Peyer's patch (tissue), 4 donors: ENCODE data around the gene ADAMTS10.

Experiments used
- POLR2A ChIP-seq, 2 donors: fragments of 450-650 bp; IDR thresholded peaks; one replicate each; pipeline ENCODE4 v1.5.1; 2017; ENCODE audit warnings: antibody characterized with exemption in 2 of 2, mild to moderate bottlenecking in 2 of 2, moderate library complexity in 2 of 2
- TF ChIP-seq, protein P1 (sequence below), 6 experiments: fragments of 450-650 bp in 4 of 6; fragments of 200-600 bp in 2 of 6; sonication (generic) in 1 of 6; IDR thresholded peaks; one replicate each; pipeline ENCODE4 v1.5.1; 2017 to 2019; ENCODE audit warnings: antibody characterized with exemption in 6 of 6, mild to moderate bottlenecking in 3 of 6, moderate library complexity in 1 of 6

DNA sequence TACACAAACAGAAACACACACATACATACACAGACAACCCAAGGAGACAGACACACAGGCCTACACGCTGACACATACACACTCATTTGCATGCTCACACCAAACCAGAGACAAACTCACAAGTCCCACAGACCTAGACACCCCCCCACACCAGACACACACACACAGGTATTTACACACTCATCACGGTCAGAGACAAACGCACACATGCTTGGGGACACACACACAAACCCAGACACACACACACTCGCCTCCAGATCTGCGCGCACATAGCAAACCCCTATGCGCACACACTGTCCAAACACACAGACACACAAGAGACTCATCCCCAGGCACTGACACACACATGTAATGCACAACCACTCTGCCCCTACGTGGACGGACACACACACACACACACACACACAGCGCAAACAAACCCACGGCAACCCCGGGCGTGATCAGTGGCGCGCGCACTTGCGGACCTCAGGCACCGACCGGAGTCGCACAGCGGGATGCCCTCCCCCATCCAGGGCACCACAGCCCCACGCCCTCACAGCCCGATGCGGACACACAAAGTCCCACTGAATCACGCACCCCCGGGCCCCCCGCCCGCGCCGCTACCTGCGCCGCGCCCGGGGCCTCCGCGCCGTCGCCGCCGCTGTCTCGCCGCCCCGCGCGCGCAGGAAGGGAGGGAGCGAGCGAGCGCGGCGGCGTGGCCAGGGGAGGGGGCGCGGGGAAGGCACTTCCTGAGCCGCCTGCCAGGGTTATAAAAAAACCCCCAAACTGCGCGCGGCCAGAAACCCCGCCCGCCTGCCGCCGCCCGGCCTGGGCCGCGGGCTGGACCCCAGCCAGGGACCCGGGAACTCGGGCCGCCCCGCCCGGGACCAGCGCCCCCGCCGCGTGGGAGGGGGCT is at the start of gene ADAMTS10:
- TF ChIP-seq, protein P1, sequence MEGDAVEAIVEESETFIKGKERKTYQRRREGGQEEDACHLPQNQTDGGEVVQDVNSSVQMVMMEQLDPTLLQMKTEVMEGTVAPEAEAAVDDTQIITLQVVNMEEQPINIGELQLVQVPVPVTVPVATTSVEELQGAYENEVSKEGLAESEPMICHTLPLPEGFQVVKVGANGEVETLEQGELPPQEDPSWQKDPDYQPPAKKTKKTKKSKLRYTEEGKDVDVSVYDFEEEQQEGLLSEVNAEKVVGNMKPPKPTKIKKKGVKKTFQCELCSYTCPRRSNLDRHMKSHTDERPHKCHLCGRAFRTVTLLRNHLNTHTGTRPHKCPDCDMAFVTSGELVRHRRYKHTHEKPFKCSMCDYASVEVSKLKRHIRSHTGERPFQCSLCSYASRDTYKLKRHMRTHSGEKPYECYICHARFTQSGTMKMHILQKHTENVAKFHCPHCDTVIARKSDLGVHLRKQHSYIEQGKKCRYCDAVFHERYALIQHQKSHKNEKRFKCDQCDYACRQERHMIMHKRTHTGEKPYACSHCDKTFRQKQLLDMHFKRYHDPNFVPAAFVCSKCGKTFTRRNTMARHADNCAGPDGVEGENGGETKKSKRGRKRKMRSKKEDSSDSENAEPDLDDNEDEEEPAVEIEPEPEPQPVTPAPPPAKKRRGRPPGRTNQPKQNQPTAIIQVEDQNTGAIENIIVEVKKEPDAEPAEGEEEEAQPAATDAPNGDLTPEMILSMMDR (IDR thresholded peaks at IDR 0.05): no peak
- TF ChIP-seq POLR2A (IDR thresholded peaks at IDR 0.05): no peak
